GM12865 (cell line): Measurements from ENCODE around the gene SPSB4.

Source experiments
- DNase-seq: peaks from one replicate; pipeline ENCODE4 v3.0.0; 2010; ENCODE audit warnings: low read depth
- H3K4me3 ChIP-seq: 2 replicates; pipeline ENCODE4 v1.5.1; 2011; ENCODE audit warnings: mild to moderate bottlenecking, low read depth, low read length, control low read depth
- CTCF ChIP-seq: IDR thresholded peaks from 2 replicates; pipeline ENCODE4 v1.5.1; 2011; ENCODE audit warnings: low read length, control low read depth, low read depth, inconsistent platforms; ENCODE audit not compliant: insufficient read depth; ENCODE audit errors: missing control alignments

The SPSB4 gene

GRCh38 chr3:141146979-141147470 lies 95.9 kb downstream of the SPSB4 start:
- DNase-seq, result no peak
- no peak overlapping the region for H3K4me3 ChIP-seq
- TF ChIP-seq CTCF, result no peak

- no peak for TF ChIP-seq CTCF
- H3K4me3 ChIP-seq, result no peak overlapping the region
- DNase-seq, result no peak
These were observed 96.5 kb downstream of the SPSB4 start for GRCh38 chr3:141147657-141148056.

- TF ChIP-seq CTCF, result no peak
- no peak for DNase-seq
- no peak overlapping the region for H3K4me3 ChIP-seq
These were observed 97.0 kb downstream of the SPSB4 start for GRCh38 chr3:141148169-141148568.

- DNase-seq, result no peak
- no peak for TF ChIP-seq CTCF
- no peak overlapping the region for H3K4me3 ChIP-seq
These were observed 97.6 kb downstream of the SPSB4 start for GRCh38 chr3:141148770-141149169.

- no peak for TF ChIP-seq CTCF
- H3K4me3 ChIP-seq, result no peak overlapping the region
- DNase-seq, result no peak
These were observed 99.1 kb downstream of the SPSB4 start for GRCh38 chr3:141150081-141150830.

GRCh38 chr3:141150931-141151330 lies 99.8 kb downstream of the SPSB4 start:
- TF ChIP-seq CTCF, result no peak
- no peak overlapping the region for H3K4me3 ChIP-seq
- no peak for DNase-seq

- H3K4me3 ChIP-seq, result no peak overlapping the region
- no peak for TF ChIP-seq CTCF
- no peak for DNase-seq
These were observed 100.3 kb downstream of the SPSB4 start for GRCh38 chr3:141151439-141151838.
